Activated CD4-positive, alpha-beta T cell treated with anti-CD3 and anti-CD28 coated beads, Interleukin-2, Interleukin-6, amounts not matched to agents 100 ng/mL and 50 ng/mL, durations not matched to agents 16 hours and 8 hours (primary cell): ENCODE data around the gene ARHGAP21.
"Not testable (repeated sequence)": the region's sequence is repeated elsewhere in the genome, so short reads cannot be mapped to it uniquely, and the experiment has no call there.

Experiments
- DNase-seq: peaks from one replicate; pipeline ENCODE4 v3.0.0-alpha.2; 2020

The ARHGAP21 gene

GRCh38 chr10:24723788-24724380, at the start of gene ARHGAP21:
Gene ARHGAP21, minus strand, starts transcription at chr10:24723887. Its CDS starts 1,988 bp downstream, at chr10:24721899.
- DNase-seq, result peak; percentile 58

GRCh38 chr10:24771943-24772694, 48.4 kb upstream of the ARHGAP21 start:
- no peak for DNase-seq

GRCh38 chr10:24764991-24765390, 41.3 kb upstream of the ARHGAP21 start:
- DNase-seq, result not testable (repeated sequence)

GRCh38 chr10:24762966-24763623, 39.4 kb upstream of the ARHGAP21 start:
- DNase-seq, result no peak

GRCh38 chr10:24762161-24762924, 38.7 kb upstream of the ARHGAP21 start:
- DNase-seq, result no peak

GRCh38 chr10:24759672-24760071, 36.0 kb upstream of the ARHGAP21 start:
- no peak for DNase-seq

- DNase-seq, result not testable (repeated sequence)
Measured at GRCh38 chr10:24758254-24758653, 34.6 kb upstream of the ARHGAP21 start.

- no peak for DNase-seq
Measured at GRCh38 chr10:24756283-24756682, 32.6 kb upstream of the ARHGAP21 start.

- DNase-seq, result no peak
Measured at GRCh38 chr10:24751716-24752115, 28.0 kb upstream of the ARHGAP21 start.

- DNase-seq, result no peak
Measured at GRCh38 chr10:24750695-24751094, 27.0 kb upstream of the ARHGAP21 start.

GRCh38 chr10:24748214-24748613, 24.5 kb upstream of the ARHGAP21 start:
- DNase-seq, result no peak

GRCh38 chr10:24744946-24745345, 21.3 kb upstream of the ARHGAP21 start:
- no peak for DNase-seq

GRCh38 chr10:24740714-24741113, 17.0 kb upstream of the ARHGAP21 start:
- DNase-seq, result no peak

GRCh38 chr10:24737001-24737400, 13.3 kb upstream of the ARHGAP21 start:
- no peak for DNase-seq

GRCh38 chr10:24731942-24732341, 8.3 kb upstream of the ARHGAP21 start:
- DNase-seq, result no peak

- DNase-seq, result no peak
Measured at GRCh38 chr10:24730811-24731210, 7.1 kb upstream of the ARHGAP21 start.

- no peak for DNase-seq
Measured at GRCh38 chr10:24727786-24728185, 4.1 kb upstream of the ARHGAP21 start.

GRCh38 chr10:24726626-24727025, 2.9 kb upstream of the ARHGAP21 start:
- DNase-seq, result no peak

GRCh38 chr10:24726029-24726428, 2.3 kb upstream of the ARHGAP21 start:
- DNase-seq, result not testable (repeated sequence)

- DNase-seq, result peak; percentile 98
Measured at GRCh38 chr10:24724381-24725228, 918 bp upstream of the ARHGAP21 start.

GRCh38 chr10:24723386-24723787, 300 bp downstream of the ARHGAP21 start:
- DNase-seq, result peak; percentile 41
